Fibroblast of lung (primary cell): ENCODE results near the gene EFS. TPM values are rescaled to one million over a fixed set of nuclear protein-coding genes. Genes with fewer than 3 reads are reported as not detected.

Source experiments
- DNase-seq, 2 donors: peaks; one replicate each; pipeline versions ENCODE4 v3.0.0 to v3.0.0-alpha.2; 2010; ENCODE audit warnings: low read depth in 2 of 2
- H2AFZ ChIP-seq: 2 replicates; pipeline ENCODE4 v1.5.1; 2012; ENCODE audit warnings: low read length, control low read depth, inconsistent platforms
- H3K27ac ChIP-seq: 2 replicates; pipeline ENCODE4 v1.5.1; 2011; ENCODE audit warnings: low read length, control low read depth; ENCODE audit not compliant: insufficient read depth
- H3K27me3 ChIP-seq: 2 replicates; pipeline ENCODE4 v1.5.1; 2011; ENCODE audit warnings: mild to moderate bottlenecking, low read length; ENCODE audit not compliant: control insufficient read depth, insufficient read depth
- H3K36me3 ChIP-seq: 2 replicates; pipeline ENCODE4 v1.5.1; 2011; ENCODE audit warnings: low read length; ENCODE audit not compliant: control insufficient read depth, insufficient read depth
- H3K4me1 ChIP-seq: 2 replicates; pipeline ENCODE4 v1.5.1; 2011; ENCODE audit warnings: low read length; ENCODE audit not compliant: control insufficient read depth, insufficient read depth; ENCODE audit errors: extremely low read depth
- H3K4me2 ChIP-seq: 2 replicates; pipeline ENCODE4 v1.5.1; 2011; ENCODE audit warnings: low read length, control low read depth; ENCODE audit not compliant: insufficient read depth; ENCODE audit errors: extremely low read depth
- H3K4me3 ChIP-seq, 4 experiments: fragments of 200-600 bp in 1 of 4; sonication (generic) in 1 of 4; replicated peaks in 1 of 4; 2 replicates each; pipeline ENCODE4 v1.5.1; 2011 to 2016; ENCODE audit warnings: low read length in 4 of 4, low read depth in 3 of 4, mild to moderate bottlenecking in 3 of 4, control low read depth in 2 of 4, inconsistent platforms in 1 of 4, mixed read lengths in 1 of 4; ENCODE audit not compliant: insufficient read depth in 1 of 4; ENCODE audit errors: control extremely low read depth in 1 of 4
- H3K79me2 ChIP-seq: 2 replicates; pipeline ENCODE4 v1.5.1; 2012; ENCODE audit warnings: mild to moderate bottlenecking, low read length, inconsistent platforms; ENCODE audit not compliant: control insufficient read depth, insufficient read depth
- H3K9ac ChIP-seq: 2 replicates; pipeline ENCODE4 v1.5.1; 2011; ENCODE audit warnings: mild to moderate bottlenecking, low read length, control low read depth; ENCODE audit not compliant: insufficient read depth
- H3K9me3 ChIP-seq: 2 replicates; pipeline ENCODE4 v1.5.1; 2012; ENCODE audit warnings: low read depth, low read length; ENCODE audit not compliant: control insufficient read depth, insufficient read depth
- H4K20me1 ChIP-seq: 2 replicates; pipeline ENCODE4 v1.5.1; 2011; ENCODE audit warnings: low read length; ENCODE audit not compliant: control insufficient read depth, insufficient read depth; ENCODE audit errors: extremely low read depth
- CTCF ChIP-seq, 2 donors: IDR thresholded peaks in 1 of 2; conservative IDR thresholded peaks in 1 of 2; 1 replicate in 1 of 2; 2 replicates in 1 of 2; pipeline ENCODE4 v1.5.1; 2011 to 2012; ENCODE audit warnings: low read length in 2 of 2, control low read depth in 1 of 2, inconsistent platforms in 1 of 2, low read depth in 1 of 2, mild to moderate bottlenecking in 1 of 2
- EZH2 ChIP-seq: IDR thresholded peaks from 2 replicates; pipeline ENCODE4 v1.5.1; 2012; ENCODE audit warnings: low read length, control low read depth, mild to moderate bottlenecking; ENCODE audit errors: missing control alignments
- polyA plus RNA-seq, 2 donors: library from polyadenylated mRNA; depleted of rRNA in 1 of 2; stranded (reverse) in 1 of 2; unstranded in 1 of 2; fragments of >200 nt; gene quantifications; 2 replicates each; pipeline ENCODE4 v1.2.1, GENCODE V29; 2011 to 2012; ENCODE audit warnings: missing spikeins in 1 of 2
- total RNA-seq: library from RNA; depleted of rRNA; stranded (reverse); fragments of >200 nt; gene quantifications from 2 replicates; pipeline ENCODE4 v1.2.1, GENCODE V29; 2014

EFS gene
- total and polyA plus RNA-seq, 2 donors (not counting 1 experiment from before 2014, with no cell fraction given): 2.3 to 12.2 TPM

- Histone ChIP-seq H3K4me3 (no peak overlapping the region), H3K36me3 (no peaks in the 10 kb centered on the region), H3K9ac (no peak overlapping the region), H2AFZ (no peak overlapping the region), H4K20me1 (no peaks in the 10 kb centered on the region), H3K4me1 (no peaks in the 10 kb centered on the region), H3K27ac (no peak overlapping the region), H3K27me3 (peaks cover 3% of the 10 kb centered on the region), H3K9me3 (no peaks in the 10 kb centered on the region), H3K4me2 (no peak overlapping the region), H3K79me2 (no peaks in the 10 kb centered on the region)
- no peak for DNase-seq
- TF ChIP-seq EZH2 (no peak), CTCF (conservative IDR thresholded peaks at IDR 0.05 in 1 of 2, IDR thresholded peaks at IDR 0.05 in 1 of 2; ENCODE audit: low read depth in 1 of 2, low read length in 2 of 2) (no peak)
Observed at GRCh38 chr14:23389396-23389795, 24.4 kb upstream of the EFS start.

- no peak for TF ChIP-seq EZH2
- no peak for TF ChIP-seq CTCF (conservative IDR thresholded peaks at IDR 0.05 in 1 of 2, IDR thresholded peaks at IDR 0.05 in 1 of 2; ENCODE audit: low read depth in 1 of 2, low read length in 2 of 2)
- Histone ChIP-seq H3K4me3 (no peak overlapping the region), H3K9ac (no peak overlapping the region), H3K36me3 (no peaks in the 10 kb centered on the region), H3K9me3 (no peaks in the 10 kb centered on the region), H3K4me2 (no peak overlapping the region), H3K27ac (no peak overlapping the region), H3K4me1 (no peaks in the 10 kb centered on the region), H4K20me1 (no peaks in the 10 kb centered on the region), H3K79me2 (no peaks in the 10 kb centered on the region), H2AFZ (no peak overlapping the region), H3K27me3 (peaks cover 3% of the 10 kb centered on the region)
- no peak for DNase-seq
Observed at GRCh38 chr14:23388996-23389395, 24.0 kb upstream of the EFS start.

GRCh38 chr14:23387916-23388882 lies 23.2 kb upstream of the EFS start:
- H3K4me3 ChIP-seq: no peak overlapping the region
- H3K4me2 ChIP-seq: no peak overlapping the region
- no peak for DNase-seq
- H3K9me3 ChIP-seq: no peaks in the 10 kb centered on the region
- H3K79me2 ChIP-seq: no peaks in the 10 kb centered on the region
- H3K9ac ChIP-seq: no peak overlapping the region
- TF ChIP-seq CTCF (conservative IDR thresholded peaks at IDR 0.05 in 1 of 2, IDR thresholded peaks at IDR 0.05 in 1 of 2; ENCODE audit: low read depth in 1 of 2, low read length in 2 of 2): no peak
- TF ChIP-seq EZH2: no peak
- no peaks in the 10 kb centered on the region for H3K36me3 ChIP-seq
- H4K20me1 ChIP-seq: no peaks in the 10 kb centered on the region
- H2AFZ ChIP-seq: no peak overlapping the region
- no peaks in the 10 kb centered on the region for H3K4me1 ChIP-seq
- peaks cover 3% of the 10 kb centered on the region for H3K27me3 ChIP-seq
- no peak overlapping the region for H3K27ac ChIP-seq
